ENCODE measurements around the gene VSTM4. TPM values are rescaled to one million over a fixed set of nuclear protein-coding genes. Genes with fewer than 3 reads are reported as not detected.

The VSTM4 gene
- total and polyA plus RNA-seq, 12 donors, result 15.1 to 136 (median 60.3) TPM

GRCh38 chr10:49112851-49113250 lies 2.5 kb downstream of the VSTM4 start:
- Histone ChIP-seq H3K4me1 (replicated peaks in 1 of 2) (peaks cover 45 to 60% of the 10 kb centered on the region in 2 donors), H3K36me3 (replicated peaks in 1 of 2) (peaks cover 0 to 2% of the 10 kb centered on the region in 2 donors), H3K9me3 (replicated peaks in 1 of 3) (no peaks in the 10 kb centered on the region), H3K27me3 (no peaks in the 10 kb centered on the region), H3K4me3 (no peak overlapping the region), H3K27ac (peak overlapping the region in 4 of 5 donors; percentile 71 to 92 (median 86))
- no peak for TF ChIP-seq POLR2A (IDR thresholded peaks at IDR 0.05)
- no peak for TF ChIP-seq CTCF (IDR thresholded peaks at IDR 0.05)
- intact Hi-C loops (cut with DNase I), result loop anchor here in 1 of 2 donors (10.0 kb wide), 1 partner anchor 48 kb away; no protein-coding TSS in a partner anchor
- WGBS, 4 donors, result 19 to 43% (median 37%) methylated on average over 3 of the region's 3 CpGs
- no peak for DNase-seq

- intact Hi-C loops (cut with DNase I), result loop anchor here in 1 of 2 donors (10.0 kb wide), 1 partner anchor 47 kb away; no protein-coding TSS in a partner anchor
- WGBS, 4 donors, result 50 to 67% (median 59%) methylated on average over 3 of the region's 3 CpGs
- DNase-seq, result no peak
Measured at GRCh38 chr10:49112098-49112497, 3.2 kb downstream of the VSTM4 start.

GRCh38 chr10:49111320-49111698 lies 4.0 kb downstream of the VSTM4 start:
- peak overlapping the region in 1 of 5 donors; percentile 92 for H3K27ac ChIP-seq
- intact Hi-C loops (cut with DNase I), result loop anchor here in 1 of 2 donors (10.0 kb wide), 1 partner anchor 47 kb away; no protein-coding TSS in a partner anchor
- no peak for TF ChIP-seq CTCF (IDR thresholded peaks at IDR 0.05)
- TF ChIP-seq POLR2A (IDR thresholded peaks at IDR 0.05), result no peak

More at GRCh38 chr10:49112098-49112497, 3.2 kb downstream of the VSTM4 start:
- Histone ChIP-seq H3K27ac (peak overlapping the region in 3 of 5 donors; percentile 38 to 92 (median 85)), H3K9me3 (replicated peaks in 1 of 3) (no peaks in the 10 kb centered on the region), H3K27me3 (no peaks in the 10 kb centered on the region), H3K4me3 (peak overlapping the region in 1 of 4 donors; percentile 6), H3K36me3 (replicated peaks in 1 of 2) (peaks cover 0 to 9% of the 10 kb centered on the region in 2 donors), H3K4me1 (replicated peaks in 1 of 2) (peaks cover 52 to 68% of the 10 kb centered on the region in 2 donors)
- TF ChIP-seq CTCF (IDR thresholded peaks at IDR 0.05) (no peak), POLR2A (IDR thresholded peaks at IDR 0.05) (no peak)

GRCh38 chr10:49110684-49111319 lies 4.5 kb downstream of the VSTM4 start:
- no peak for DNase-seq
- Histone ChIP-seq H3K9me3 (replicated peaks in 1 of 3) (no peaks in the 10 kb centered on the region), H3K27ac (peak overlapping the region in 2 of 5 donors; percentile 6 to 92), H3K27me3 (no peaks in the 10 kb centered on the region), H3K4me1 (replicated peaks in 1 of 2) (peaks cover 65 to 81% of the 10 kb centered on the region in 2 donors), H3K4me3 (no peak overlapping the region), H3K36me3 (replicated peaks in 1 of 2) (peaks cover 0 to 9% of the 10 kb centered on the region in 2 donors)
- TF ChIP-seq POLR2A (IDR thresholded peaks at IDR 0.05) (no peak), CTCF (IDR thresholded peaks at IDR 0.05) (no peak)
- intact Hi-C loops (cut with DNase I), result loop anchor here in 1 of 2 donors (10.0 kb wide), 1 partner anchor 46 kb away; no protein-coding TSS in a partner anchor
- WGBS, 4 donors, result 92 to 95% (median 94%) methylated on average over 3 to 4 of the region's 4 CpGs

More at GRCh38 chr10:49111320-49111698, 4.0 kb downstream of the VSTM4 start:
- no peak overlapping the region for H3K4me3 ChIP-seq
- DNase-seq, result no peak
- H3K9me3 ChIP-seq (replicated peaks in 1 of 3), result no peaks in the 10 kb centered on the region
- H3K4me1 ChIP-seq (replicated peaks in 1 of 2), result peaks cover 60 to 76% of the 10 kb centered on the region in 2 donors
- WGBS, 4 donors, result 41 to 65% (median 62%) methylated on average over 6 to 8 of the region's 8 CpGs
- no peaks in the 10 kb centered on the region for H3K27me3 ChIP-seq
- peaks cover 0 to 9% of the 10 kb centered on the region in 2 donors for H3K36me3 ChIP-seq (replicated peaks in 1 of 2)

Data from adrenal gland (tissue), 12 donors.